Mucosa of descending colon (tissue), 3 donors: ENCODE measurements around the gene OBSCN. TPM values are rescaled to one million over a fixed set of nuclear protein-coding genes. Genes with fewer than 3 reads are reported as not detected.

ENCODE experiments used
- ATAC-seq: fragments of 200-7000 bp; cut with Tn5 transposase; one replicate; pipeline ENCODE4 v1.9.1; 2020; ENCODE audit warnings: mild to moderate bottlenecking, moderate library complexity
- DNase-seq, 3 donors: peaks; one replicate each; pipeline ENCODE4 v3.0.0-alpha.2; 2020
- H3K36me3 ChIP-seq: fragments of 200-600 bp; one replicate; pipeline ENCODE4 v1.8.0; 2021; ENCODE audit warnings: low read depth, mild to moderate bottlenecking
- H3K4me1 ChIP-seq: fragments of 200-600 bp; one replicate; pipeline ENCODE4 v1.8.0; 2021; ENCODE audit warnings: low read depth, mild to moderate bottlenecking
- H3K4me3 ChIP-seq: fragments of 200-600 bp; one replicate; pipeline ENCODE4 v1.8.0; 2021; ENCODE audit warnings: mild to moderate bottlenecking
- H3K9me3 ChIP-seq: fragments of 200-600 bp; one replicate; pipeline ENCODE4 v1.8.0; 2021; ENCODE audit warnings: mild to moderate bottlenecking
- intact Hi-C, 2 donors: fragments of 100-400 bp; cut with DNase I in 1 of 2; cut with micrococcal nuclease in 1 of 2; formaldehyde crosslinking; loops; one replicate each; pipeline versions ENCODE4 v1.11.0 to v1.11.1; 2022; cut with DNase I, micrococcal nuclease
- total RNA-seq, 3 donors: library from RNA; stranded (reverse); fragmentation: NEBNext Ultra II Directional in 2 of 3; extraction: Animal tissue kit (Norgen Biotek cat#: 25700) in 2 of 3; gene quantifications; one replicate each; pipeline versions ENCODE4 v1.2.1 to v1.2.4, GENCODE V29; 2021 to 2023
- TF ChIP-seq, protein P1 (sequence below): fragments of 200-600 bp; IDR thresholded peaks from one replicate; pipeline ENCODE4 v1.8.0; 2022; ENCODE audit warnings: antibody characterized with exemption, mild to moderate bottlenecking
- donor health status: DM: no; HTN: no; CAD: no; lungs with moderate emphysema.
- donor health status: DM: no; HTN: no; CAD: no.
- donor health status: DM: no; HTN: yes; CAD: no.

OBSCN gene
- total RNA-seq, 3 donors from 2014 or later, result 4.2 to 30.9 (median 7.5) TPM

DNA sequence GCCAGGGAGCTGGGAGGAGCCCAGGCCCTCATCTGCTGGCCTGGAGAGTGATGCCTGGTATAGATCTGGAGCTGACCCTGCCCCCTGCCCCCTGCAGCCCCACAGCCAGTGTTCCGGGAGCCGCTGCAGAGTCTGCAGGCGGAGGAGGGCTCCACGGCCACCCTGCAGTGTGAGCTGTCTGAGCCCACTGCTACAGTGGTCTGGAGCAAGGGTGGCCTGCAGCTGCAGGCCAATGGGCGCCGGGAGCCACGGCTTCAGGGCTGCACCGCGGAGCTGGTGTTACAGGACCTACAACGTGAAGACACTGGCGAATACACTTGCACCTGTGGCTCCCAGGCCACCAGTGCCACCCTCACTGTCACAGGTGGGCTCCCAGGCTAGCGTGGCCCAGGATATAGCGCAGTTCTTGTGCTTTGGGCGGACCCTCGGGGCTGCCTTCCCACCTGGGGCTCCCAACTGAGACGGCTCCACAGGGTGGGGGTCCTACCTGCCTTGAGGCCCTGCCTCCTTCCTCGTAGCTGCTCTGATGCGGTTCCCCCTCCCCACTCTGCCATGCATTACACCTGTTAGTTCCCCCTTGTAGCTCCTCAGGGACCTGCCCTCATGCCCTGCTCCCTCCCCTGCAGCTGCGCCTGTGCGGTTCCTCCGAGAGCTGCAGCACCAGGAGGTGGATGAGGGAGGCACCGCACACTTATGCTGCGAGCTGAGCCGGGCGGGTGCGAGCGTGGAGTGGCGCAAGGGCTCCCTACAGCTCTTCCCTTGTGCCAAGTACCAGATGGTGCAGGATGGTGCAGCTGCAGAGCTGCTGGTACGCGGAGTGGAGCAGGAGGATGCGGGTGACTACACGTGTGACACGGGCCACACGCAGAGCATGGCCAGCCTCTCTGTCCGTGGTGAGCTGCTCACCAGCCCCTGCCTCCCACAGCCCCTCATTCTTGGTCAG, 98.7 kb downstream of the OBSCN start:
- no peak overlapping the region for H3K4me3 ChIP-seq
- intact Hi-C loops, result no loop called here
- no peaks in the 10 kb centered on the region for H3K36me3 ChIP-seq
- H3K9me3 ChIP-seq, result peaks cover 18% of the 10 kb centered on the region
- TF ChIP-seq, protein P1, sequence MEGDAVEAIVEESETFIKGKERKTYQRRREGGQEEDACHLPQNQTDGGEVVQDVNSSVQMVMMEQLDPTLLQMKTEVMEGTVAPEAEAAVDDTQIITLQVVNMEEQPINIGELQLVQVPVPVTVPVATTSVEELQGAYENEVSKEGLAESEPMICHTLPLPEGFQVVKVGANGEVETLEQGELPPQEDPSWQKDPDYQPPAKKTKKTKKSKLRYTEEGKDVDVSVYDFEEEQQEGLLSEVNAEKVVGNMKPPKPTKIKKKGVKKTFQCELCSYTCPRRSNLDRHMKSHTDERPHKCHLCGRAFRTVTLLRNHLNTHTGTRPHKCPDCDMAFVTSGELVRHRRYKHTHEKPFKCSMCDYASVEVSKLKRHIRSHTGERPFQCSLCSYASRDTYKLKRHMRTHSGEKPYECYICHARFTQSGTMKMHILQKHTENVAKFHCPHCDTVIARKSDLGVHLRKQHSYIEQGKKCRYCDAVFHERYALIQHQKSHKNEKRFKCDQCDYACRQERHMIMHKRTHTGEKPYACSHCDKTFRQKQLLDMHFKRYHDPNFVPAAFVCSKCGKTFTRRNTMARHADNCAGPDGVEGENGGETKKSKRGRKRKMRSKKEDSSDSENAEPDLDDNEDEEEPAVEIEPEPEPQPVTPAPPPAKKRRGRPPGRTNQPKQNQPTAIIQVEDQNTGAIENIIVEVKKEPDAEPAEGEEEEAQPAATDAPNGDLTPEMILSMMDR, result no peak
- no peak for DNase-seq
- H3K4me1 ChIP-seq, result no peaks in the 10 kb centered on the region
- no peak for ATAC-seq

DNA sequence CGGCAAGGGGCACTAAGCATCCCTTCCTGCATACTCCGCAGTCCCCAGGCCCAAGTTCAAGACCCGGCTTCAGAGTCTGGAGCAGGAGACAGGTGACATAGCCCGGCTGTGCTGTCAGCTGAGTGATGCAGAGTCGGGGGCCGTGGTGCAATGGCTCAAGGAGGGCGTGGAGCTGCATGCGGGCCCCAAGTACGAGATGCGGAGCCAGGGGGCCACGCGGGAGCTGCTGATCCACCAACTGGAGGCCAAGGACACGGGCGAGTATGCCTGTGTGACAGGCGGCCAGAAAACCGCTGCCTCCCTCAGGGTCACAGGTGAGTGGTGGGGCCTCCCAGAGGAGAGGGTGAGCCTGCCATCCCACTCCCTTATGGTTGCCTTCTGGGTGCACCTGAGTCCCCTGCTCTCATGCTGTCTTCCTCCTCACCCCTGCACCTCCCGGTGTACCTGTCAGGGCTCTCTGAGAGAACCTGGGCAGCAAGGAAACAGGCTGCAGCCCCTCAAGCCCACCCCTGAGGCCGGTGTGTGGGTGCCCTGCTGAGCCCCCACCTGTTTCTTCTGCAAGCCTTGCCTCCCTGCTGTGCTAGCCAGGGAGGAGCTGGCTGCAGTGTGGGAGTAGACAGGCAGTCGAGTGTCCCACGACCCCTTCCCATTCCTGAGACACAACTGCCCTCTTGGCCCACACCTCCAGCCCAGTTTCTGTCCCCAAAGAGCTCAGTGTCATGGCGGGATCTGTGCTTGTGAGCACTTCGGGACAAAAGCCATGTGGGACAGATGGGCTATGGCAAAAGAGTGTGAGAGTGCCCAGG, 99.6 kb downstream of the OBSCN start:
- H3K4me3 ChIP-seq, result no peak overlapping the region
- H3K4me1 ChIP-seq, result no peaks in the 10 kb centered on the region
- intact Hi-C loops, result no loop called here
- ATAC-seq (no peak), DNase-seq (no peak)
- no peaks in the 10 kb centered on the region for H3K36me3 ChIP-seq
- TF ChIP-seq, protein P1, result no peak
- H3K9me3 ChIP-seq, result peaks cover 15% of the 10 kb centered on the region

DNA sequence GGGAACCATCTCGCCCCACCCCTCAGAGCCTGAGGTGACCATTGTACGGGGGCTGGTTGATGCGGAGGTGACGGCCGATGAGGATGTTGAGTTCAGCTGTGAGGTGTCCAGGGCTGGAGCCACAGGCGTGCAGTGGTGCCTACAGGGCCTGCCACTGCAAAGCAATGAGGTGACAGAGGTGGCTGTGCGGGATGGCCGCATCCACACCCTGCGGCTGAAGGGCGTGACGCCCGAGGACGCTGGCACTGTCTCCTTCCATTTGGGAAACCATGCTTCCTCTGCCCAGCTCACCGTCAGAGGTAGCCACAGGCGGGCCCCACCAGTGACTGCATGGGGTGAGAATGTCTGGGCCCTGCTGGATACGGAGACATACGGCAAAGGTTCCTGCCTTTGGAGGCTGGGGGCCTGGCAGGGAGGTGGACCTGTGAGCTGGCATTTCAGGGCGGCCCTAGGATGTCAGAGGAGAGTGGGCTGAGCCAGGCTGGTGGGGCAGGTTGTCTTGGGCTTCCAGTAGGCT, 100.3 kb downstream of the OBSCN start:
- Histone ChIP-seq H3K4me3 (no peak overlapping the region), H3K9me3 (peaks cover 14% of the 10 kb centered on the region), H3K4me1 (no peaks in the 10 kb centered on the region), H3K36me3 (no peaks in the 10 kb centered on the region)
- intact Hi-C loops, result no loop called here
- no peak for DNase-seq
- TF ChIP-seq, protein P1, result no peak
- ATAC-seq, result no peak

DNA sequence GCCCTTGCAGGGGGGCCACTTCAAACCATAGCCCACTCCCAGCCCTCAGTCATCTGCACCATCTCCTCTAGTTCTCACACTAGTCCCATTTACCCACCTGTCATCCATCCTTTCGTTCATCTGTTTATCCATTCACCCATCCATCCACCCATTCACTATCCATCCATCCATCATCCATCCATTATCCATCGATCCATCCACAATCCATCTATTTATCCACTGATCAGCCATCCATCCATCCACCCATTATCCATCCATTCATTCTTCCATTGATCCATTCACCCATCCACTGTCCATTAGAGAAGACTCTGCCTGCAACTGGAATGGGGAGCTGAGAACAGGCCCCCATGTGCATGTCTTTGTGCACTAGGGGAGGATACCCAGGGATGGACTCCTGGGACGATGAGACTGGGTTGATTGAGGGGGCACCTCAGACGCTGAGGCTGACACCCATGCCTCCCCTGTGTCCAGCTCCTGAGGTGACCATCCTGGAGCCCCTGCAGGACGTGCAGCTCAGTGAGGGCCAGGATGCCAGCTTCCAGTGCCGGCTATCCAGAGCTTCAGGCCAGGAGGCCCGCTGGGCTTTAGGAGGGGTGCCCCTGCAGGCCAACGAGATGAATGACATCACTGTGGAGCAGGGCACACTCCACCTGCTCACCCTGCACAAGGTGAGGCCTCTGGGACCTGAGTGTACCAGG, 100.9 kb downstream of the OBSCN start:
- Histone ChIP-seq H3K4me1 (no peaks in the 10 kb centered on the region), H3K36me3 (no peaks in the 10 kb centered on the region), H3K9me3 (peaks cover 17% of the 10 kb centered on the region), H3K4me3 (no peak overlapping the region)
- TF ChIP-seq, protein P1, result no peak
- DNase-seq (no peak), ATAC-seq (no peak)
- intact Hi-C loops, result no loop called here

DNA sequence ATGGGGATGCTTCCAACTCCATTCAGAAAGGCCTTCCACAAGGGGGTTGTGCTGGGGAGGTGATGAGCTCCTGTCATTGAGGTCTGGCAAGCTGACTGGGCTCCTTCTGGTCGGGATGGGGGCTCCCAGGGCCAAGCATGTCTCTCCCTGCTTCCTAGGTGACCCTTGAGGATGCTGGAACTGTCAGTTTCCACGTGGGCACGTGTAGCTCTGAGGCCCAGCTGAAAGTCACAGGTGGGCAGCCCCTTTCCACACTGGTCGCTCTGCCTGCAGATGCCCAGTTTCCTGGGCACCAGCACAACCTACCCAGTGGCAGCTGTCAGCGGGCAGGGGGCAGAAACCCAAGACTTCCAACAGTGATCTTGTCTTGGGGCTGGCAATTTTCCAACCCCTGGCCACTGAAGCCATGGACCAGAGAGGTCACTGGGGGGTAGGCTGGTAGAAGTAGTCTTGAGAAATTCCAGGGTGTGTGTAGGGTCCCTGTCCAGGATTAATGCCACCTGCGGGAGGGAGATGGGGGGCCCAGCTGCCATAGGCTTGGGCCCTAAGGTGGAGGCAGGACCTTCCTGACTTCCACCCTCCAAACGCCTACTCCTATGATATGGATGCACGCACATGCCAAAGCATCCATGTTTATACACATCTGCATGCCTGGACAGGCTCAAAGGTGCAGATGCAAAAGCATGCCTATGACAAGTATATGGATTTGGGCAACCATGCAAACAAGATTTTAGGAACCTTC, 101.7 kb downstream of the OBSCN start:
- Histone ChIP-seq H3K4me3 (no peak overlapping the region), H3K4me1 (no peaks in the 10 kb centered on the region), H3K36me3 (no peaks in the 10 kb centered on the region), H3K9me3 (peaks cover 17% of the 10 kb centered on the region)
- DNase-seq (no peak), ATAC-seq (no peak)
- TF ChIP-seq, protein P1, result no peak
- intact Hi-C loops, result no loop called here
